ENCODE measurements around the gene PTPRK. TPM values are rescaled to one million over a fixed set of nuclear protein-coding genes. Genes with fewer than 3 reads are reported as not detected.

Gene PTPRK
- total and polyA plus RNA-seq, 2 of the 8 experiments (the other 6 are each of a cell fraction or from before 2014, with no cell fraction given): 11.4 to 47.3 TPM

- H3K4me3 ChIP-seq (ENCODE audit: extremely low read depth in 1 of 4, insufficient read depth in 2 of 4, low read depth in 3 of 4, low read length in 4 of 4): no peak overlapping the region
- no peak overlapping the region for H2BK120ac ChIP-seq (replicated peaks; ENCODE audit: low read depth, low read length)
- no peak overlapping the region for H4K91ac ChIP-seq (replicated peaks; ENCODE audit: insufficient read length, low read length)
- no peaks in the 10 kb centered on the region for H3K79me1 ChIP-seq (ENCODE audit: low read depth, low read length)
- POLR2A ChIA-PET (ENCODE audit: partially characterized antibody): interaction anchor here (0.7 kb wide), 1 partner anchor 461 kb away, joined by 3 read pairs; no protein-coding TSS in a partner anchor
- H2BK5ac ChIP-seq (ENCODE audit: low read depth, low read length): no peak overlapping the region
- H4K8ac ChIP-seq (ENCODE audit: extremely low read depth, insufficient read depth, low read length): no peak overlapping the region
- FAIRE-seq (no peak), DNase-seq (ENCODE audit: low read depth in 1 of 2, low spot score in 2 of 2) (no peak)
- H2AK5ac ChIP-seq (ENCODE audit: low read depth, low read length): no peak overlapping the region
- no peak overlapping the region for H3K4ac ChIP-seq (replicated peaks; ENCODE audit: insufficient read length, low read depth, low read length)
- no peak overlapping the region for H3K9ac ChIP-seq (replicated peaks in 1 of 4; ENCODE audit: extremely low read depth in 1 of 4, low read depth in 3 of 4, low read length in 3 of 4)
- peaks cover 0 to 1% (median 0%) of the 10 kb centered on the region in 4 experiments; a peak in 2 of 8 replicates for H3K36me3 ChIP-seq (ENCODE audit: control insufficient read depth in 2 of 4, insufficient read depth in 4 of 4, low read length in 3 of 4)
- no peak overlapping the region for H3K14ac ChIP-seq (ENCODE audit: insufficient read length)
- CTCF ChIA-PET (ENCODE audit: partially characterized antibody): interaction anchor here (1.0 to 1.2 kb wide), 2 partner anchors 42 to 147 kb away, joined by 3 to 4 read pairs; no protein-coding TSS in a partner anchor
- no peak overlapping the region for H4K5ac ChIP-seq (ENCODE audit: insufficient read length, low read depth, low read length)
- no peak overlapping the region for H3K23ac ChIP-seq (ENCODE audit: insufficient read length)
- peaks cover 0 to 18% of the 10 kb centered on the region in 2 experiments; a peak in 2 of 4 replicates for H3K79me2 ChIP-seq (ENCODE audit: control insufficient read depth in 1 of 2, insufficient read depth in 2 of 2, low read length in 2 of 2)
- no peaks in the 10 kb centered on the region for H3K4me1 ChIP-seq (replicated peaks in 1 of 4; ENCODE audit: control insufficient read depth in 3 of 4, insufficient read depth in 4 of 4, low read length in 3 of 4)
- H3K23me2 ChIP-seq (ENCODE audit: low read depth, low read length): no peaks in the 10 kb centered on the region
- H3K27ac ChIP-seq (ENCODE audit: low read depth, low read length): no peak overlapping the region
- no peaks in the 10 kb centered on the region for H4K20me1 ChIP-seq (replicated peaks in 1 of 2; ENCODE audit: control insufficient read depth in 1 of 2, insufficient read depth in 2 of 2, low read length in 2 of 2)
- H2BK20ac ChIP-seq (ENCODE audit: low read length): no peak overlapping the region
- peaks cover 2 to 3% of the 10 kb centered on the region in 2 experiments; a peak in 3 of 4 replicates for H3K9me3 ChIP-seq (ENCODE audit: insufficient read depth in 2 of 2, low read depth in 1 of 2, low read length in 1 of 2)
- H3K4me2 ChIP-seq (ENCODE audit: insufficient read depth in 1 of 2, low read depth in 2 of 2, low read length in 2 of 2): no peak overlapping the region
- no peak overlapping the region for H2BK12ac ChIP-seq (ENCODE audit: low read depth, low read length)
- WGBS, 2 experiments (ENCODE audit: extremely low coverage in 1 of 2, insufficient coverage in 1 of 2, insufficient read length in 1 of 2, insufficient replicate concordance in 2 of 2, low coverage in 1 of 2, low lambda C conversion rate in 2 of 2, missing lambda C conversion rate in 1 of 2): 100% methylated on average over 2 of the region's 2 CpGs; no CpG with 5 or more reads in 1 of the 2 experiments
- H2BK15ac ChIP-seq (ENCODE audit: low read length): no peak overlapping the region
- H3K27me3 ChIP-seq (replicated peaks in 1 of 4; ENCODE audit: control insufficient read depth in 3 of 4, extremely low read depth in 1 of 4, insufficient read depth in 3 of 4, low read length in 3 of 4): no peaks in the 10 kb centered on the region
- H2AFZ ChIP-seq (ENCODE audit: low read length): no peak overlapping the region
- H3K18ac ChIP-seq (ENCODE audit: extremely low read depth, low read length): no peak overlapping the region
- H3K56ac ChIP-seq (replicated peaks; ENCODE audit: insufficient read length, low read depth, low read length): no peak overlapping the region
- TF ChIP-seq SIX5 (IDR thresholded peaks at IDR 0.05; ENCODE audit: low read depth, low read length) (no peak), BRCA1 (IDR thresholded peaks at IDR 0.05; ENCODE audit: low read depth, low read length) (no peak), CBX8 (IDR thresholded peaks at IDR 0.05; ENCODE audit: borderline replicate concordance, low read depth, low read length) (no peak), TAF7 (optimal IDR thresholded peaks at IDR 0.05; ENCODE audit: borderline replicate concordance, low read depth, low read length) (no peak), KDM5A (IDR thresholded peaks at IDR 0.05; ENCODE audit: low read length) (no peak), KDM1A (IDR thresholded peaks at IDR 0.05; ENCODE audit: borderline replicate concordance, low read length) (no peak), POU5F1 (IDR thresholded peaks at IDR 0.05; ENCODE audit: low read depth, low read length) (no peak), KDM4A (IDR thresholded peaks at IDR 0.05; ENCODE audit: low read depth, low read length, severe bottlenecking) (no peak), EP300 (IDR thresholded peaks at IDR 0.05; ENCODE audit: borderline replicate concordance in 1 of 2, low read depth in 2 of 2, low read length in 2 of 2) (no peak), GTF2F1 (IDR thresholded peaks at IDR 0.05; ENCODE audit: borderline replicate concordance, low read depth, low read length) (no peak)
- TF ChIP-seq, protein P1, sequence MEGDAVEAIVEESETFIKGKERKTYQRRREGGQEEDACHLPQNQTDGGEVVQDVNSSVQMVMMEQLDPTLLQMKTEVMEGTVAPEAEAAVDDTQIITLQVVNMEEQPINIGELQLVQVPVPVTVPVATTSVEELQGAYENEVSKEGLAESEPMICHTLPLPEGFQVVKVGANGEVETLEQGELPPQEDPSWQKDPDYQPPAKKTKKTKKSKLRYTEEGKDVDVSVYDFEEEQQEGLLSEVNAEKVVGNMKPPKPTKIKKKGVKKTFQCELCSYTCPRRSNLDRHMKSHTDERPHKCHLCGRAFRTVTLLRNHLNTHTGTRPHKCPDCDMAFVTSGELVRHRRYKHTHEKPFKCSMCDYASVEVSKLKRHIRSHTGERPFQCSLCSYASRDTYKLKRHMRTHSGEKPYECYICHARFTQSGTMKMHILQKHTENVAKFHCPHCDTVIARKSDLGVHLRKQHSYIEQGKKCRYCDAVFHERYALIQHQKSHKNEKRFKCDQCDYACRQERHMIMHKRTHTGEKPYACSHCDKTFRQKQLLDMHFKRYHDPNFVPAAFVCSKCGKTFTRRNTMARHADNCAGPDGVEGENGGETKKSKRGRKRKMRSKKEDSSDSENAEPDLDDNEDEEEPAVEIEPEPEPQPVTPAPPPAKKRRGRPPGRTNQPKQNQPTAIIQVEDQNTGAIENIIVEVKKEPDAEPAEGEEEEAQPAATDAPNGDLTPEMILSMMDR (IDR thresholded peaks at IDR 0.05; ENCODE audit: control extremely low read depth in 1 of 3, insufficient read depth in 1 of 3, low read depth in 1 of 3, low read length in 3 of 3): no peak
These were observed 150.3 kb downstream of the PTPRK start for GRCh38 chr6:128370072-128370471.
